GM21723 (cell line): ENCODE measurements around the gene ACOT8.
"Not testable (repeated sequence)": the region's sequence is repeated elsewhere in the genome, so short reads cannot be mapped to it uniquely, and the experiment has no call there.

Experiments used
- ATAC-seq: cut with Tn5 transposase; IDR thresholded peaks from one replicate; pipeline ENCODE4 v1.9.1; 2021; ENCODE audit warnings: mild to moderate bottlenecking, moderate library complexity; ENCODE audit not compliant: unreplicated experiment

The ACOT8 gene

GRCh38 chr20:45888681-45889080 lies 31.5 kb upstream of the ACOT8 start:
- no peak for ATAC-seq

GRCh38 chr20:45887346-45887715 lies 30.1 kb upstream of the ACOT8 start, which contains the start of gene SPATA25:
Gene SPATA25 (minus strand): TSS chr20:45887622. CDS start chr20:45887590, 32 bp downstream.
- no peak for ATAC-seq

GRCh38 chr20:45886590-45887345 lies 29.6 kb upstream of the ACOT8 start:
- no peak for ATAC-seq

GRCh38 chr20:45883100-45883469 lies 25.9 kb upstream of the ACOT8 start:
- no peak for ATAC-seq

DNA sequence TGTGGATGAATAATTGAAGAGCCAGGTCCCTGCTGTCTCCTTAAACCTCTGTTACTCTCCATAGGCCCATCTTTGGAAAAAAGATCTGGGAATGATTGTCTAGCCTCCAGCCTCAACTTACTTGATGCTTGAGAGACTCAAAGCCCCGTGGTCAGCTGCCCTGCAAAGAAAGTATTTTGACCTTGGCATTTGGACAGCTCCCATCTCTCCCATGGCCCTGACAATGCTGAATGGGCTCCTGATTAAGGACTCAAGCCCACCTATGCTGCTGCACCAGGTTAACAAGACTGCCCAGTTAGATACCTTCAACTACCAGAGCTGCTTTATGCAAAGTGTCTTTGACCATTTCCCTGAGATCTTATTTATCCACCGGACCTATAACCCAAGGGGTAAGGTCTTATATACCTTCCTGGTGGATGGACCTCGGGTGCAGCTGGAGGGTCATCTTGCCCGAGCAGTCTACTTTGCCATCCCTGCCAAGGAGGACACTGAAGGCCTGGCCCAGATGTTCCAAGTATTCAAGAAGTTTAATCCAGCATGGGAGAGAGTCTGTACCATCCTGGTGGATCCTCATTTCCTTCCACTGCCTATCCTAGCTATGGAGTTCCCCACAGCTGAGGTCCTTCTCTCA lies 25.4 kb upstream of the ACOT8 start:
- no peak for ATAC-seq

DNA sequence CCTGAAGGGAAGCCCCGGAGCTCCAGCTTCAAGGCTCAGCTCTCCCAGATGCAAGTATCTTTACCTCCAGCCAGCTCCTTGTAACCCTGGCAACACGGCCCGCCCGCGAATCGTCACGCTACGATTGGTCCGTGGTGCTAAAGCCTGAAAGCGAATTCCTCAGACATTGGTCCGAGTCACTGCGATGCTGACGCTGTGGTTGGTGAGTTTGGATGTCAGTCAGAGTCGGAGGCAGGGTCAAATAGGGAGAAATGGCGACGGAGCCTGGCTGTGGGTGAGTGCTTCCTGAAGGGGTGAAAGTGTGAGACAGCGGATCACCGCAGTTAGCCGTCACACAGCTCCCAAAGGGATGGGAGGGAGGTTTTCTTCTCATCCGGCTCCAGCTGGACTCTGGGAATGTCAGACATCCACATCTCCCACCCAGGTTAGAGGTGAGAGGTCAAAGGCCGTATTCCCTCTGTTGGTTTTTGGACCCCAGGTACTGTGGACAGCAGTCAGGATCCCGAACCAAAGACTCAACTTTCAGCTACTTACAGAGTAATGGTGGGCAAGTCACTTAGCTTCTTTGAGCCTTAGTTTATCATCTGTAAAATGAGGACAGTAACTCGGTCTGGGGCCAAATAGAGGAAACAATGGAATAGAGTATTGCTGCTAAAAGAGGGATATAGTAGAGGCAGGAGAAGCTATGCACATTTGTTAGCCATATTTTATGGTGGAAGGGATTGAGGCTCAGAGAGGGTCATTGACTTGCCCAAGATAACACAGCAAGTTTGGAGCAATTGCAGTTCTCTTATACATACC lies 24.0 kb upstream of the ACOT8 start, which contains the start of gene ZSWIM1:
TSS of gene ZSWIM1 (plus strand) at position 240 of the 801 bp plus-strand sequence. CDS start 1,366 bp downstream, outside the sequence.
- ATAC-seq: peak; percentile 99

DNA sequence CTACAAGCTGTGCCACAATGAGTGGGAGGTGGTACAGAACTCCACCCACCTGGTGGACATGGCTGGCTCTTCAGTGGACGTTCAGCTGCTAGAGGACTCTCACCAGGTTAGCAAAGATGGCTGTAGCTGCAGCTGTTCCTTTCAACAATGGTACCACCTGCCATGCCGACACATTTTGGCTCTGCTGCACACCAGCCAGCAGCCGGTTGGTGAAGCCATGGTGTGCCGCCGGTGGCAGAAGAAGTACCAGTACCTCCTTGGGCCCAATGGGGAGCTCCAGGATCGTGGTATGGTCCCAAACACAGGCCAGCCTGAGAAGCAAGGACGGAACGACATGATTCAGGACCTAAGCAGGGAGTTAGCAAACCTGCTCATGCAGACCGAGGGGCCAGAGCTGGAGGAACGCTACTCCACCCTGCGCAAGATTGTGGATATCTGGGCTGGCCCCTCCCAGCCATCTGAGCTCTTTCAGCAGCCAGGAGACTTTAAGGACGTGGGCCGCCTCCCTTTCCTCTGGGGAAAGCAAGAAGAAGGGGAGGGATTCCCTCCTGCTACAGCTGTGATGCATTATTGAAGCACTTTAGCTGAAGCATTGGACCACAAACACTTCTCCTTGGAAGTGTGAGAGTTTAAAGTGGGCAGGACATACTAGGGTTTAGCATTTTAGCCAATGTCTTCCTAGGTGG lies 21.0 kb upstream of the ACOT8 start:
- ATAC-seq: no peak

DNA sequence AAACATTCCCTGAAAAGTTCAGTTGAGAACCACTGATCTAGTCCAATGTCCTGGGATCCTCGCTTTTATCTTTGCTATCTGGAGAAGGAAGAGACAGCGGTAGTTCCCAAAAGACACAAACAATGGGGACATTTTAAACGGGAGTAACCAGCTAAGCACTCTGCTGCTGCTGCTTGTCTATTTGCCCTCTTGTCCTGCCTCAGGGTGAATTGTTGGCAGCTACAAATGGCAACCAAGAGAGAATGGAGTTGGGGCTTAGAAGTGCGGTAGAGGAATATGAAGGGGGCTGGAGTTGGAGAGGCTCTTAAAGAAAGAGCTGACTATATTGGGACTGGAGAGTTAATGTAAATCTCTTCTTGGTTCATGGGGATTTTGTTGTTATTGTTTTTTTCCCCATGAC lies 17.4 kb upstream of the ACOT8 start:
- no peak for ATAC-seq

GRCh38 chr20:45874104-45874481 lies 16.9 kb upstream of the ACOT8 start:
- ATAC-seq: not testable (repeated sequence)

DNA sequence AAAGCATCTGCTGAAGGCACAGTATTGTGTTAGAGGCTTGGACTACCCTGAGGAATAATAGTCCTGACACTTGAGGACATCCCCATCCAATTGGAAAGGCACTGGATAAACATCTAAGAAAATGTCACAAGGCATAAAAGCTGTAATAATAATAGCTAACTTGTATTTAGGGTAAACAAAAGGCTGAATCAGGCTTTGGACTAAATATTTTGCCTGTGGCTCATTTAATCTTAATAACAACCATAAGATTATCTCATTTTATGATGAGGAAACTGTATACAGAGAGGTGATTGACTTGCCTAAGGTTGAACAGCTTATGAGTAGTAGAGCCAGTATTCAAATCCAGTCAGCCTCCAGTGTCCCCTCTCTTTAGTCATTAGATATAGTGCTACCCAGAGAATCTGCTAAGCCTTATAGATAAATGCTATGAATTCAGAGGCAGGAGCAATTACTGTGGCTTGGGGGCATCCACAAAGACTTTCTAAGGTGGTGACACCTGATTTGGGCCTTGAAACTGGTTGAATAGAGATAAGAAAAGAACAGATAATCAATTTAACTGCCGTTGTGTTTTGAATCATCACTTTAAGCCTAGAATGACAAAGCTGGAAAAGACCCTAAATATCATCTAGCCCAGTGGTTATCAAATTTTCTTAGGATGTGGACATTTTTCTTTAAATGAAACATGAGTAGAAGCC lies 16.4 kb upstream of the ACOT8 start:
- ATAC-seq: no peak

GRCh38 chr20:45872626-45873025 lies 15.4 kb upstream of the ACOT8 start:
- ATAC-seq: no peak

DNA sequence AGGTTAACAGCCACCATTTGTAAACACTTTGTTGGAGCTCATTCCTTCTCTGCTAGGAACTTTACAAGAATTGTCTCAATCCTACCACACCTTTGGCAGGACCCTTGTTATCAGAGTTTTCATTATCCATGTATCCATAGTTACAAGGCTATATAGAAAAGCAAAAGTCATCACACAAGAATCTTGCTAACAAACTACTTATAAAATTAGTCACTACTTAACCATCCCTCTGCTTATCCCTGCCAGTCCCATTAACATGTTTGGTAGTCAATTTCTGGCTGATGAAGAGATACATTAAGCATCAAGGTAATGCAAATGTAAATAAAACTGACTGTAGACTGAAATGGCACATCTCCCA lies 10.6 kb upstream of the ACOT8 start:
- no peak for ATAC-seq

- ATAC-seq: no peak
Measured at GRCh38 chr20:45867136-45867818, 10.1 kb upstream of the ACOT8 start.

DNA sequence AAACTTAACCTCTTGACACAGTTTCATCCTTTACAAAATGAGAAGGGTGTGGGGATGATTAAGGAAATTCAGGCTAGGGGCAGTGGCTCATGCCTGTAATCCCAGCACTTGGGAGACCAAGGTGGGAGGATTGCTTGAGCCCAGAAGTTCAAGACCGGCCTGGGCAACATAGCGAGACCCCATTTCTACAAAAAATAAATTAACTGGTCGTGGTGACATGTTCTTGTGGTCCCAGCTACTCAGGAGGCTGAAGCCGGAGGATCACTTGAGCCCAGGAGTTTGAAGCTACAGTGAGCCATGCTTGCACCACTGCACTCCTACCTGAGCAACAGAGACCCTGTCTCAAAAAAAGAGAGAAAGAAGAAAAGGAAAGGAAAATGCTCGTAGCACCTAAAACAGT lies 9.3 kb upstream of the ACOT8 start:
- no peak for ATAC-seq

DNA sequence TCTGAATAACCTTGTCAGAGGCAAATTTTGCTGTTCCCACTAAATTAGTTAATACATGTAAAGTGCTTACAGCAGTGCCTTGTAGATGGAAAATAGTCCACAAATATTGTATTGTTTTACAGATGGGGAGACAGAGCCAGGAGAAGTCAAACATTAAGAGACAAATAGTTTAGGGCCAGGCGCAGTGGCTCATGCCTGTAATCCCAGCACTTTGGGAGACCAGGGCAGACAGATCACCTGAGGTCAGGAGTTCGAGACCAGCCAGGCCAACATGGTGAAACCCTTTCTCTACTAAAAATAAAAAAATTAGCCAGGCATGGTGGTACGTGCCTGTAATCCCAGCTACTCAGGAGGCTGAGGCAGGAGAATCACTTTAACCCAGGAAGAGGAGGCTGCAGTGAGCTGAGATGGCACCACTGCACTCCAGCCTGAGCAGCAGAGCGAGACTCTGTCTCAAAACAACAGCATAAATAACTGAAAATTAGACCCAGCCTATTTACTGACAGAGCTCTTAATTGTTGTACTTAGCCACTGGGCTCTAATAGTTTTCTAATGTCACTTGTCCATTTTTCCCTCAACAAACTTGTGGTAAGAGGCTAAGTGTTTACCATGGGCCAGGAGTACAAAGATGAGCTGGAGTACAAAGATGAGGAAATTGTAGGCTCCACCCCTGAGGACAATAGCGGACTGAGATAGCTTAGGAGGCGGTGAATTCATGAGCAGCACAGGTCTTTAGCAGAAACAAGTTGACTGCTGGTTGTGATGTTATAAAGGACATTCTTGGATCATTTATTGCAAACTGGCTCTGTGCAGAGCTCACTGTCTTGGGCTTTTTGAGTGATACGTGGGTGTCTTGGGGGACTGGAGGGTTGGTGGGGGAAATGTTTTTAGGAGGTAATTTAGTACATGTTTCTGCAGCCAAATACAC lies 6.6 kb upstream of the ACOT8 start:
- ATAC-seq: no peak

DNA sequence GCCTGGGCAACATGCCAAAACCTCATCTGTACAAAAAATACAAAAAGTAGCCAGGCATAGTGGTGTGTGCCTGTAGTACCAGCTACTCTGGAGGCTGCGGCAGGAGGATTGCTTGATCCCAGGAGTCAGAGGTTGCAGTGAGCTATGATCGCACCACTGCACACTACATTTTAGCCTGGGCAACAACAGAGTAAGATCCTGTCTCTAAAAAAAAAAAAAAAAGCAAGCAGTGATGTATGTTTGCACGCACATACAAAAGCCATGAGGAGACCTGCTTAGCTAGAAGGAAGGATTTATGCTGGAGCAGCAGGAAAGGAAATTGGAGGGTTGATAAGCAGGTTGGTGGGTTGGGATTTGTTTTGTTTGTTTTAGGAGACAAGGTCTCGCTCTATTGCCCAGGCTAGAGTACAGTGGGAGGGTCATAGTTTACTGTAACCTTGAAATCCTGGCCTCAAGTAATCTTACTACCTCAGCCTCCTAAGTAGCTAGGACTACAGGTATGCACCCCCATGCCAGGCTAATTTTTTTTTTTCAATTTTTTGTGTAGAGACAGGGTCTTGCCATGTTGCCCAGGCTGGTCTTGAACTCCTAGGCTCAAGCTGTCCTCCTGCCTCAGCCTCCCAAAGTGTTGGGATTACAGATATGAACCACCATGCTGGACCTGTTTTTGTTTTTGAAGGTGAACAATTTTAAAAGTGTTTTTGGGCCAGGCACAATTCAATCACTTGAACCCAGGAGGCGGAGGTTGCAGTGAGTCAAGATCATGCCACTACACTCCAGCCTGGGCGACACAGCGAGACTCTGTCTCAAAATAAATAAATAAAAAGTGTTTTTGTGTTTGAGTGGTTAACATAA lies 4.3 kb upstream of the ACOT8 start:
- ATAC-seq: no peak

DNA sequence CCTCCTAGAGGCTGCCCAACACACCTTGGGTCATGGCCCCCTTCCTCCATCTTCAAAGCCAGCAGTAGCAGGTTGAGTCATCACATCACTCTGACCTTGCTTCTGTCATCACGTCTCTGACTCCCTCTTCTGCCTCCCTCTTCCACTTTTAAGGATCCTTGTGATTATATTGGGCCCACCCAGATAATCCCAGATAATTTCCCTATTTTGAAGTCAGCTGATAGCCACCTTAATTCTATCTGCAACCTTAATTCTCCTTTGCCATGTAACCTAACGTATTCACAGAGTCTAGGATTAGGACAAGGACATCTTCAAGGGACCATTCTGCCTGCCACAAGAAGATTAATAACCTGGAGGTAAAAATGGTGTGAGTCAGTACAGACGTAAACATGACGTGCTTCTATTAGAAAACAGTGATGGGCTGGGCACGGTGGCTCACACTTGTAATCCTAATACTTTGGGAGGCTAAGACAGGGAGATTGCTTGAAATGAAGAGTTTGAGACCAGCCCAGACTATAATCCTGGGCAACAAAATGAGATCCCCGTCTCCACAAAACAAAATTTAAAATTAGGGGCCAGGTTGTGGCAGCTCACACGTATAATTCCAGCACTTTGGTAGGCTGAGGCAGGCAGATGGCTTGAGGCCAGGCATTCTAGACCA lies 3.5 kb upstream of the ACOT8 start:
- no peak for ATAC-seq

DNA sequence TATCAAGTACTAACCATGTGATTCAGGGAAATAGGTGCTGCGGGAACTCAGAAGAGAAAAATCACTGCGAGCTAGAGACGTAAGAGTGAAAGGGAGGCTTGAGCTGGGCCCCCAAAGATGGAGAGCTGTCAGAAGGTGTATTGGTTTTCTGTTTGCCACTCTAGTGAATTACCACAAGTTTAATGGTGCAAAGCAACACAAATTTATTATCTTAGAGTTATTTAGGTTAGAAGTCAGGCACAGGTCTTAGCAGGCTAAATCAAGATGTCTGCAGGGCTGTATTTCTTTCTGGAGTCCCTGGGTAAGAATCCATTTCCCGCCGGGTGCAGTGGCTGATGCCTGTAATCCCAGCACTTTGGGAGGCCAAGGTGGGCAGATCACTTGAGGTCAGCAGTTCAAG lies 2.7 kb upstream of the ACOT8 start:
- no peak for ATAC-seq
